Measurements from ENCODE around the gene AFG3L2. TPM values are rescaled to one million over a fixed set of nuclear protein-coding genes. Genes with fewer than 3 reads are reported as not detected.

AFG3L2 gene
- total and polyA plus RNA-seq, 9 of the 15 experiments (the other 6 are each of a cell fraction or from before 2014, with no cell fraction given), result 24.1 to 109 (median 84.0) TPM

- WGBS (ENCODE audit: insufficient coverage, low coverage, missing lambda C conversion rate), result 0% methylated on average over 1 of the region's 1 CpG
- in situ Hi-C loops (cut with MboI) (loop anchor here (5.0 kb wide), 1 partner anchor 380 kb away; no protein-coding TSS in a partner anchor), intact Hi-C loops (cut with micrococcal nuclease) (loop anchor here (2.0 to 5.0 kb wide), 3 partner anchors 45 to 109 kb away; partner anchors contain the start of gene AFG3L2)
- Histone ChIP-seq H3K9ac (ENCODE audit: insufficient read depth in 1 of 2, low read depth in 2 of 2, low read length in 2 of 2) (peak overlapping the region in 1 of 2 experiments; percentile 11; a peak in 1 of 4 replicates), H3K27me3 (ENCODE audit: control insufficient read depth in 2 of 2, insufficient read depth in 2 of 2, low read length in 2 of 2) (no peaks in the 10 kb centered on the region), H2AFZ (ENCODE audit: low read depth, low read length) (no peak overlapping the region), H3K9me3 (replicated peaks; ENCODE audit: control insufficient read depth, insufficient read depth, low read depth, low read length) (no peaks in the 10 kb centered on the region), H3K27ac (ENCODE audit: extremely low read depth, low read depth, low read length) (no peak overlapping the region), H3K4me3 (no peak overlapping the region), H3K4me2 (ENCODE audit: insufficient read depth, low read length) (no peak overlapping the region), H3K4me1 (replicated peaks in 1 of 2; ENCODE audit: control insufficient read depth in 2 of 2, insufficient read depth in 2 of 2, low read length in 2 of 2) (peaks cover 6 to 15% of the 10 kb centered on the region in 2 experiments; a peak in 4 of 5 replicates), H3K36me3 (ENCODE audit: control insufficient read depth, insufficient read depth, low read length) (no peaks in the 10 kb centered on the region), H4K20me1 (replicated peaks; ENCODE audit: control insufficient read depth, insufficient read depth, low read length) (no peaks in the 10 kb centered on the region), H3K9me1 (ENCODE audit: control insufficient read depth, insufficient read depth, low read length) (no peaks in the 10 kb centered on the region), H3K79me2 (ENCODE audit: control insufficient read depth, insufficient read depth, low read length) (no peaks in the 10 kb centered on the region)
- ChIA-PET CTCF (ENCODE audit: low intra/inter-chr PET ratio) (no interaction called here), POLR2A (no interaction called here)
- FAIRE-seq (no peak), ATAC-seq (no peak), DNase-seq (ENCODE audit: extremely low read depth in 1 of 4, low spot score in 3 of 4) (no peak)
- TF ChIP-seq CREB1 (IDR thresholded peaks at IDR 0.05) (no peak), CREB1 (CRISPR knock-in tag; IDR thresholded peaks at IDR 0.05) (no peak), MCM3 (IDR thresholded peaks at IDR 0.05) (no peak), ZNF263 (CRISPR knock-in tag; IDR thresholded peaks at IDR 0.05; ENCODE audit: borderline replicate concordance) (no peak), NFATC3 (IDR thresholded peaks at IDR 0.05) (no peak), ZKSCAN8 (CRISPR knock-in tag; IDR thresholded peaks at IDR 0.05) (no peak)
- BruUV-seq (replicated peaks), result no TSS peak
Measured at GRCh38 chr18:12281861-12282260, 95.2 kb downstream of the AFG3L2 start.
